Gastrocnemius medialis (tissue), 4 donors: ENCODE measurements around the gene IMPDH1.

ENCODE experiments used
- CTCF ChIP-seq, 5 experiments: fragments of 450-650 bp in 3 of 5; fragments of 200-600 bp in 2 of 5; sonication (generic) in 2 of 5; IDR thresholded peaks in 4 of 5; conservative IDR thresholded peaks in 1 of 5; 1 replicate in 4 of 5; 2 replicates in 1 of 5; pipeline ENCODE4 v1.5.1; 2016 to 2019; ENCODE audit warnings: antibody characterized with exemption in 5 of 5, mild to moderate bottlenecking in 3 of 5, moderate library complexity in 3 of 5
- POLR2A ChIP-seq, 2 donors: fragments of 450-650 bp; IDR thresholded peaks; one replicate each; pipeline ENCODE4 v1.6.1; 2017; ENCODE audit warnings: antibody characterized with exemption in 2 of 2, mild to moderate bottlenecking in 2 of 2, moderate library complexity in 2 of 2

GRCh38 chr7:128422842-128423241 is 13.1 kb upstream of the IMPDH1 start:
- TF ChIP-seq CTCF (IDR thresholded peaks at IDR 0.05 in 4 of 5, conservative IDR thresholded peaks at IDR 0.05 in 1 of 5) (no peak), POLR2A (IDR thresholded peaks at IDR 0.05) (no peak)
